Endodermal cell (in vitro differentiated cells): Measurements from ENCODE around the gene SLC37A3. TPM values are rescaled to one million over a fixed set of nuclear protein-coding genes. Genes with fewer than 3 reads are reported as not detected.

Experiments used
- DNase-seq: peaks from one replicate; pipeline ENCODE4 v3.0.0-alpha.2; 2017
- H3K27ac ChIP-seq: 2 replicates; pipeline ENCODE4 v1.5.1; 2013; ENCODE audit warnings: mild to moderate bottlenecking, low read depth, low read length, moderate library complexity
- H3K27me3 ChIP-seq: 2 replicates; pipeline ENCODE4 v1.6.1; 2013; ENCODE audit warnings: mild to moderate bottlenecking, low read length, moderate library complexity; ENCODE audit not compliant: insufficient read depth, control insufficient read depth, poor library complexity, severe bottlenecking
- H3K36me3 ChIP-seq: 2 replicates; pipeline ENCODE4 v1.7.0; 2013; ENCODE audit warnings: mild to moderate bottlenecking, low read length, moderate library complexity; ENCODE audit not compliant: control insufficient read depth, insufficient read depth
- H3K4me1 ChIP-seq: one replicate; pipeline ENCODE4 v1.7.0; 2013; ENCODE audit warnings: low read length; ENCODE audit not compliant: control insufficient read depth, insufficient read depth
- H3K4me3 ChIP-seq: 2 replicates; pipeline ENCODE4 v1.5.1; 2013; ENCODE audit warnings: mild to moderate bottlenecking, low read length, moderate library complexity
- H3K9ac ChIP-seq: 2 replicates; pipeline ENCODE4 v1.6.1; 2013; ENCODE audit warnings: mild to moderate bottlenecking, low read length, moderate library complexity; ENCODE audit not compliant: poor library complexity, severe bottlenecking; ENCODE audit errors: extremely low read depth
- H3K9me3 ChIP-seq: 2 replicates; pipeline ENCODE4 v1.6.1; 2013; ENCODE audit warnings: mild to moderate bottlenecking, low read length, moderate library complexity; ENCODE audit not compliant: control insufficient read depth
- H3K27ac Mint-ChIP-seq: 2 replicates; pipeline ENCODE4 v1.8.0; 2020; ENCODE audit warnings: mixed read lengths
- H3K27me3 Mint-ChIP-seq: 2 replicates; pipeline ENCODE4 v1.8.0; 2021; ENCODE audit warnings: mild to moderate bottlenecking, mixed read lengths; ENCODE audit not compliant: insufficient read depth
- H3K36me3 Mint-ChIP-seq: 2 replicates; pipeline ENCODE4 v1.8.0; 2020; ENCODE audit warnings: low read depth, mixed read lengths
- H3K4me1 Mint-ChIP-seq: 2 replicates; pipeline ENCODE4 v1.8.0; 2020; ENCODE audit warnings: mixed read lengths
- H3K4me3 Mint-ChIP-seq: 2 replicates; pipeline ENCODE4 v1.8.0; 2020; ENCODE audit warnings: mild to moderate bottlenecking, moderate library complexity, mixed read lengths
- H3K9me3 Mint-ChIP-seq: 2 replicates; pipeline ENCODE4 v1.8.0; 2020; ENCODE audit warnings: mild to moderate bottlenecking, mixed read lengths
- CTCF ChIP-seq: fragments of 200-600 bp; sonication (generic); conservative IDR thresholded peaks from 2 replicates; pipeline ENCODE4 v1.5.0; 2021; ENCODE audit warnings: antibody characterized with exemption, mild to moderate bottlenecking
- WGBS, 2 experiments: methylation state at CpG; one replicate each; pipeline versions ENCODE4 v1.1.5 to v1.1.7; 2013; ENCODE audit warnings: missing lambda C conversion rate in 2 of 2, mixed read lengths in 1 of 2; ENCODE audit not compliant: insufficient coverage in 1 of 2, insufficient read length in 1 of 2; 5-methylcytosine and 5-hydroxymethylcytosine counted together
- long read RNA-seq, 4 experiments: library from polyadenylated mRNA in 2 of 4; library from RNA in 1 of 4; library from capped mRNA in 1 of 4; stranded (forward) in 3 of 4; unstranded in 1 of 4; transcript quantifications; one replicate each; pipeline ENCODE4 v2.0.0, GENCODE V29; 2020 to 2021; ENCODE audit warnings: inconsistent platforms in 1 of 4
- polyA plus RNA-seq, 2 experiments: library from polyadenylated mRNA; stranded (reverse); fragments of 50-300 nt; gene quantifications; one replicate each; pipeline ENCODE4 v1.2.3, GENCODE V29; 2013
- total RNA-seq, 2 donors: library from RNA; stranded (reverse); fragmentation: NEBNext Ultra II Directional in 1 of 2; extraction: Animal tissue kit (Norgen Biotek cat#: 25700) in 1 of 2; gene quantifications; 2 replicates in 1 of 2; 3 replicates in 1 of 2; pipeline ENCODE4 v1.2.1, GENCODE V29; 2021

Gene SLC37A3, protein sequence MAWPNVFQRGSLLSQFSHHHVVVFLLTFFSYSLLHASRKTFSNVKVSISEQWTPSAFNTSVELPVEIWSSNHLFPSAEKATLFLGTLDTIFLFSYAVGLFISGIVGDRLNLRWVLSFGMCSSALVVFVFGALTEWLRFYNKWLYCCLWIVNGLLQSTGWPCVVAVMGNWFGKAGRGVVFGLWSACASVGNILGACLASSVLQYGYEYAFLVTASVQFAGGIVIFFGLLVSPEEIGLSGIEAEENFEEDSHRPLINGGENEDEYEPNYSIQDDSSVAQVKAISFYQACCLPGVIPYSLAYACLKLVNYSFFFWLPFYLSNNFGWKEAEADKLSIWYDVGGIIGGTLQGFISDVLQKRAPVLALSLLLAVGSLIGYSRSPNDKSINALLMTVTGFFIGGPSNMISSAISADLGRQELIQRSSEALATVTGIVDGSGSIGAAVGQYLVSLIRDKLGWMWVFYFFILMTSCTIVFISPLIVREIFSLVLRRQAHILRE
- total RNA-seq: 10 to 100 TPM; 55.4 to 60.5 TPM
- 59.6 TPM for polyA plus RNA-seq (2013, experiment 1 of 2)
- polyA plus RNA-seq (2013, experiment 2 of 2): 57.5 TPM
- long read RNA-seq, experiment 1, transcript SLC37A3-201 (15 exons, 3,349 nt): major isoform, 5 of 17 reads
- long read RNA-seq, experiment 1, partial matches to known transcripts: 4 of 17 reads
- long read RNA-seq, experiment 1, other reads (novel, unspliced or antisense): 6 of 17 reads
- long read RNA-seq, experiment 2, transcript SLC37A3-201 (15 exons, 3,349 nt): major isoform, 76 of 150 reads
- long read RNA-seq, experiment 2, transcript SLC37A3-202 (12 exons, 2,955 nt): minor isoform, 8 of 150 reads
- long read RNA-seq, experiment 2, partial matches to known transcripts: 7 of 150 reads
- long read RNA-seq, experiment 2, other reads (novel, unspliced or antisense): 53 of 150 reads
- long read RNA-seq, experiment 3, transcript SLC37A3-201 (15 exons, 3,349 nt): major isoform, 171 of 283 reads
- long read RNA-seq, experiment 3, transcript SLC37A3-202 (12 exons, 2,955 nt): minor isoform, 12 of 283 reads
- long read RNA-seq, experiment 3, partial matches to known transcripts: 8 of 283 reads
- long read RNA-seq, experiment 3, other reads (novel, unspliced or antisense): 90 of 283 reads
- long read RNA-seq, experiment 4, transcript SLC37A3-201 (15 exons, 3,349 nt): major isoform, 6 of 16 reads
- long read RNA-seq, experiment 4, partial matches to known transcripts: 1 of 16 reads
- long read RNA-seq, experiment 4, other reads (novel, unspliced or antisense): 6 of 16 reads

GRCh38 chr7:140397784-140398750 is at the start of gene SLC37A3:
SLC37A3 (minus strand) TSS chr7:140398530; CDS start chr7:140382526, 16,004 bp downstream.
- Histone ChIP-seq H3K4me1 (no peaks in the 10 kb centered on the region), H3K9ac (peak within 1 kb of the TSS; percentile 84), H3K4me3 (peak within 1 kb of the TSS; percentile 98), H3K36me3 (no peaks in the 10 kb centered on the region), H3K27ac (peak within 1 kb of the TSS; percentile 53), H3K9me3 (no peaks in the 10 kb centered on the region), H3K27me3 (no peaks in the 10 kb centered on the region)
- peak; percentile 97 for DNase-seq
- Mint-ChIP-seq H3K27me3 (no peaks in the 10 kb centered on the region), H3K9me3 (no peaks in the 10 kb centered on the region), H3K36me3 (no peaks in the 10 kb centered on the region), H3K4me3 (peak within 1 kb of the TSS; percentile 85), H3K27ac (peak within 1 kb of the TSS; percentile 79), H3K4me1 (peaks cover 6% of the 10 kb centered on the region)
- peak; percentile 33 for TF ChIP-seq CTCF
- WGBS, 2 experiments: 1 to 2% methylated on average over 17 to 66 of the region's 66 CpGs

- H3K4me1 Mint-ChIP-seq: peaks cover 42% of the 10 kb centered on the region
- no peaks in the 10 kb centered on the region for H3K27me3 ChIP-seq
- H3K27ac ChIP-seq: no peak overlapping the region
These were observed 49.5 kb upstream of the SLC37A3 start for GRCh38 chr7:140447841-140448240.

More at GRCh38 chr7:140447841-140448240, 49.5 kb upstream of the SLC37A3 start:
- H3K36me3 ChIP-seq: peaks cover 20% of the 10 kb centered on the region
- no peaks in the 10 kb centered on the region for H3K4me1 ChIP-seq
- no peak overlapping the region for H3K4me3 ChIP-seq
- TF ChIP-seq CTCF: no peak
- Mint-ChIP-seq H3K27ac (peak overlapping the region; percentile 67), H3K36me3 (peaks cover 36% of the 10 kb centered on the region), H3K9me3 (no peaks in the 10 kb centered on the region), H3K27me3 (no peaks in the 10 kb centered on the region), H3K4me3 (no peak overlapping the region)
- no peak for DNase-seq
- no peaks in the 10 kb centered on the region for H3K9me3 ChIP-seq
- no peak overlapping the region for H3K9ac ChIP-seq
- WGBS, 2 experiments: 74 to 97% methylated on average over 3 to 7 of the region's 7 CpGs
